Spleen (tissue), 11 donors: ENCODE results near the gene ELF1. TPM values are rescaled to one million over a fixed set of nuclear protein-coding genes. Genes with fewer than 3 reads are reported as not detected.

Source experiments
- DNase-seq: peaks from one replicate; pipeline ENCODE4 v3.0.0-alpha.2; 2020
- H3K27ac ChIP-seq, 8 donors: fragments of 200-600 bp; sonication (generic) in 7 of 8; 1 replicate in 4 of 8; 2 replicates in 4 of 8; pipeline versions ENCODE4 v1.5.0 to v1.8.0; 2016 to 2021; ENCODE audit warnings: inconsistent platforms in 4 of 8, mild to moderate bottlenecking in 4 of 8, moderate library complexity in 1 of 8
- H3K27me3 ChIP-seq, 7 donors: fragments of 200-600 bp; sonication (generic) in 6 of 7; replicated peaks in 1 of 7; 1 replicate in 4 of 7; 2 replicates in 3 of 7; pipeline versions ENCODE4 v1.5.0 to v1.8.0; 2016 to 2021; ENCODE audit warnings: inconsistent platforms in 3 of 7, mild to moderate bottlenecking in 1 of 7
- H3K36me3 ChIP-seq, 6 donors: fragments of 200-600 bp; sonication (generic) in 5 of 6; 1 replicate in 4 of 6; 2 replicates in 2 of 6; pipeline versions ENCODE4 v1.5.0 to v1.8.0; 2016 to 2021; ENCODE audit warnings: inconsistent platforms in 2 of 6
- H3K4me1 ChIP-seq, 6 donors: fragments of 200-600 bp; sonication (generic) in 5 of 6; 1 replicate in 3 of 6; 2 replicates in 3 of 6; pipeline versions ENCODE4 v1.5.0 to v1.8.0; 2016 to 2021; ENCODE audit warnings: inconsistent platforms in 3 of 6
- H3K4me3 ChIP-seq, 8 donors: fragments of 200-600 bp; sonication (generic) in 7 of 8; 1 replicate in 4 of 8; 2 replicates in 4 of 8; pipeline versions ENCODE4 v1.5.0 to v1.8.0; 2016 to 2021; ENCODE audit warnings: inconsistent platforms in 4 of 8, mild to moderate bottlenecking in 4 of 8, moderate library complexity in 2 of 8
- H3K9me3 ChIP-seq, 8 donors: fragments of 200-600 bp; sonication (generic) in 7 of 8; 1 replicate in 4 of 8; 2 replicates in 4 of 8; pipeline versions ENCODE4 v1.5.0 to v1.8.0; 2016 to 2021; ENCODE audit warnings: inconsistent platforms in 4 of 8
- CTCF ChIP-seq, 11 experiments: fragments of 200-600 bp in 7 of 11; fragments of 450-650 bp in 4 of 11; sonication (generic) in 4 of 11; IDR thresholded peaks in 8 of 11; conservative IDR thresholded peaks in 3 of 11; 1 replicate in 7 of 11; 2 replicates in 4 of 11; pipeline versions ENCODE4 v1.4.0 to v1.8.0; 2016 to 2021; ENCODE audit warnings: antibody characterized with exemption in 11 of 11, inconsistent platforms in 4 of 11, mild to moderate bottlenecking in 1 of 11
- POLR2A ChIP-seq, 3 donors: fragments of 450-650 bp; IDR thresholded peaks; one replicate each; pipeline ENCODE4 v1.5.1; 2017; ENCODE audit warnings: antibody characterized with exemption in 3 of 3, mild to moderate bottlenecking in 1 of 3
- POLR2AphosphoS5 ChIP-seq, 3 donors: sonication (generic); formaldehyde crosslinking; IDR thresholded peaks; one replicate each; pipeline ENCODE4 v1.5.1; 2017; ENCODE audit warnings: antibody characterized with exemption in 3 of 3
- WGBS, 5 donors: extraction: QIAGEN DNeasy Blood & Tissue Kit in 3 of 5; methylation state at CpG; one replicate each; pipeline versions ENCODE4 v1.1.5 to v1.1.7; 2013 to 2018; 5-methylcytosine and 5-hydroxymethylcytosine counted together
- intact Hi-C: fragments of 100-400 bp; cut with DNase I; formaldehyde crosslinking; loops from one replicate; pipeline ENCODE4 v1.15.0; 2023; ENCODE audit warnings: low total_unique reads
- polyA plus RNA-seq, 3 donors: library from polyadenylated mRNA; stranded (reverse); fragments of 200-250 nt; gene quantifications; one replicate each; pipeline ENCODE4 v1.2.1, GENCODE V29; 2013
- total RNA-seq, 7 donors: library from RNA; depleted of rRNA in 3 of 7; stranded (reverse); fragments of >200 nt in 3 of 7; fragmentation: NEBNext Ultra II Directional in 4 of 7; extraction: Animal tissue kit (Norgen Biotek cat#: 25700) in 4 of 7; gene quantifications; one replicate each; pipeline versions ENCODE4 v1.1.0 to v1.2.1, GENCODE V29; 2016 to 2021
- donor health status: healthy with polysubstance abuse.
- donor health status: DM: no; HTN: no; CAD: no; lungs with moderate emphysema.
- donor health status: DM: no; HTN: no; CAD: no.
- donor health status: Bipolar disorder and iron deficiency.
- donor health status: healthy.
- donor health status: DM: no; HTN: no; CAD: no.
- donor health status: DM: yes; HTN: yes; CAD: no.

ELF1 gene
- total and polyA plus RNA-seq, 10 donors = 18.0 to 146 (median 116) TPM

DNA sequence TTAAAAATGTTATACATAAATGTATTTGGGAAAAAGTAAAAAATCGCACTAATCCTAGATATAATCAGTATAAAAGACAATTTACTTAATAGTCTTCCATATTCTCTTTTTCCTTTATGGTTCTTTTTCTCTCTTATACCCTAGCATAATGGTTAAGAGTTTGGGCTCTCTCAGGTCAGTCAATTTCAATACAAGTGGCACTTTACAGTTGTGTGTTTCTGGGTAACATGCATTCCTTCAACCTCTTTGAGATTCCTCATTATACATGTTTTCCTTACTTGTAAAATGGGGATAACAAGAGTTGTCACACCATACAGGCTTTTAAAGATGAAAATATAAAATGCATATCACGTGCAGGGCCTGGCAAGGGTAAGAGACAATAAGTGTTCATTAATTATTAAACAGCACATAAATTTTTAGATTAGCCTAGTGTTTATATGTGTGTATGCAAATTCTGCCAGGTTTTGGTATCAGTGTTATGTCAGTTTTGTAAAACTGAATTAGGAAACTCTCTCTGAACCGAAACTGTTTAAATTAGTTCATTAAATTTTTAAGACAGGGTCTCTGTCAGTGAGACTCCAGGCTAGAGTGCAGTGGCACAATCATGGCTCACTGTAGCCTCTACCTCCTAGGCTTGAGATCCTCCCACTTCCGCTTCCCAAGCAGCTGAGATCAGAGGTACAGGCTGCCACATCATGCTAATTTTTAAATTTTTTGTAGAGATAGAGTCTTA lies 49.8 kb downstream of the ELF1 start:
- WGBS, 5 donors = 50 to 65% (median 54%) methylated on average over 4 of the region's 4 CpGs
- Histone ChIP-seq H3K27me3 (no peaks in the 10 kb centered on the region), H3K36me3 (peaks cover 0 to 7% (median 0%) of the 10 kb centered on the region in 6 donors), H3K27ac (peak overlapping the region in 5 of 8 donors; percentile 14 to 87 (median 37)), H3K4me3 (peak overlapping the region in 1 of 8 donors; percentile 13), H3K9me3 (no peaks in the 10 kb centered on the region), H3K4me1 (peaks cover 81 to 100% (median 100%) of the 10 kb centered on the region in 6 donors)
- peak in 1 of 3 donors; percentile 55 for TF ChIP-seq POLR2AphosphoS5 (IDR thresholded peaks at IDR 0.05)
- TF ChIP-seq POLR2A (IDR thresholded peaks at IDR 0.05) = no peak
- no peak for TF ChIP-seq CTCF (IDR thresholded peaks at IDR 0.05 in 8 of 11, conservative IDR thresholded peaks at IDR 0.05 in 3 of 11)
- intact Hi-C loops = no loop called here
- DNase-seq = no peak

DNA sequence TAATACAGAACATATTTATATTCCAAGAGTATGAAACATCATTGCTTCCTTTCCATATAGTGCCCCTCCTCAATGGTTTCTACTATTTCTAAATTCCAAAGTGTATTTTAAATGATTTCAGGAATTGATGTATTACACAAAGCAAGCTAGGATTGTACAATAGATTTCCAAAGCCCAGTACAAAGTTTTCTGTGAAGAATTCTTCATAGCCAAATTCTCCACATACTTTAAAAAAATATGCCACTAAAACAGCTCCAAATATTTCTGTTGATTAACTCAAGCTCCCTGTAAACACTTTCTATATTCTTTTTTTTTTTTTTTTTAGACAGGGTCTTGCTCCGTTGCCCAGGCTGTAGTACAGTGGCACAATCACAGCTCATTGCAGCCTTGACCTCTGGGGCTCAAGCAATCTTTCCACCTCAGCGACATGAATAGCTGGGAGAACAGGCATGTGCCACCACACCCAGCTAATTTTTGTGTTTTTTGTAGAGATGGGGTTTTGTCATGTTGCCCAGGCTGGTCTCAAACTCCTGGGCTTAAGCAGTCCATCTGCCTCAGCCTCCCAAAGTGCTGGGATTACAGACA lies 50.6 kb downstream of the ELF1 start:
- no peaks in the 10 kb centered on the region for H3K9me3 ChIP-seq
- H3K4me3 ChIP-seq = peak overlapping the region in 1 of 8 donors; percentile 7
- peak overlapping the region in 4 of 8 donors; percentile 14 to 87 (median 42) for H3K27ac ChIP-seq
- H3K36me3 ChIP-seq = peaks cover 0 to 7% (median 0%) of the 10 kb centered on the region in 6 donors
- H3K4me1 ChIP-seq = peaks cover 79 to 100% (median 100%) of the 10 kb centered on the region in 6 donors
- WGBS, 5 donors = 30 to 56% (median 48%) methylated on average over 2 of the region's 2 CpGs
- H3K27me3 ChIP-seq = no peaks in the 10 kb centered on the region
- TF ChIP-seq POLR2AphosphoS5 (IDR thresholded peaks at IDR 0.05) (peak in 1 of 3 donors; percentile 16), POLR2A (IDR thresholded peaks at IDR 0.05) (no peak)
- intact Hi-C loops = no loop called here
- DNase-seq = no peak

DNA sequence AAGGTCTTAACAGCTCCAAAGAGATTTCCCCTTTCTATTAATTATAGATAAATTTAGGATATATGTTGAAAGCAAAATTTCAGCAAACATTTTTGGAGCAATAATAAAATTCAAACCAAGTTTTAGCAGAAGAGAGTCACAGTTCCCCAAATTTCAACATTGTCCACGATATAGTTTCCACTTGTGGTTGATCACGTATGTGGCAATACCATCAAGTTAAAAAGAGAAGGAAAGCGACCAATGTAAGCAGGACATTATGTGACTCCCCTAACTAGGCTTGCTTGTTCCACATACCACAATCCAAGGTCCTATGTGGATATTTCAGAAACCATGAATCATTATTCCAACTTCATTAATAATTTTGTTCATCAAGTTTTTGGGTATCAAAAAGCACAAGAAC lies 52.8 kb downstream of the ELF1 start:
- intact Hi-C loops = no loop called here
- Histone ChIP-seq H3K27ac (peak overlapping the region in 7 of 8 donors; percentile 6 to 87 (median 50)), H3K9me3 (no peaks in the 10 kb centered on the region), H3K4me1 (peaks cover 77 to 100% (median 100%) of the 10 kb centered on the region in 6 donors), H3K27me3 (no peaks in the 10 kb centered on the region), H3K4me3 (peak overlapping the region in 1 of 8 donors; percentile 30), H3K36me3 (peaks cover 0 to 8% (median 0%) of the 10 kb centered on the region in 6 donors)
- WGBS, 5 donors = 29 to 55% (median 31%) methylated on average over 3 of the region's 3 CpGs
- TF ChIP-seq CTCF (IDR thresholded peaks at IDR 0.05 in 8 of 11, conservative IDR thresholded peaks at IDR 0.05 in 3 of 11) (no peak), POLR2AphosphoS5 (IDR thresholded peaks at IDR 0.05) (no peak), POLR2A (IDR thresholded peaks at IDR 0.05) (no peak)
- DNase-seq = no peak

DNA sequence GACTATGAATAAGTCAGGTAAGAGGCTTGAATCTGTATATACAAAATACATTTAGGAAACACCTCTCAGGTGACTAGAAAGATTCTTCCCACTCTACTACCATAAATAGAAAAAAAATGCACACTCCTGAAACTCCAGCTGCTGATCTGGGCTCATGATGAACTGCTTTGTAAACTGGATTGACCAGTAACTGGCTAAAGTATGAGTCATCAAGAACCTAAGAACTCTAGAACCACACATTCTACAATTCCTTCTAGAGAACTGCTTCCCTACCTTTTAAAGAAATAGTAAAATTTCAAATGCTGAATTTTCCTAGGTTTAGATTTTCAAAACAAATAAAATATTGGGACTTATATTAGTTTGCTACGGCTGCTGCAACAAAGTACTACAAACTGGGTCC lies 55.2 kb downstream of the ELF1 start:
- H3K4me3 ChIP-seq = no peak overlapping the region
- H3K27ac ChIP-seq = peak overlapping the region in 2 of 8 donors; percentile 4 to 87
- TF ChIP-seq CTCF (IDR thresholded peaks at IDR 0.05 in 8 of 11, conservative IDR thresholded peaks at IDR 0.05 in 3 of 11) = no peak
- TF ChIP-seq POLR2AphosphoS5 (IDR thresholded peaks at IDR 0.05) = no peak
- H3K4me1 ChIP-seq = peaks cover 63 to 100% (median 97%) of the 10 kb centered on the region in 6 donors
- WGBS, 5 donors = 86 to 90% (median 88%) methylated on average over 1 of the region's 1 CpG
- peaks cover 0 to 21% (median 0%) of the 10 kb centered on the region in 6 donors for H3K36me3 ChIP-seq
- DNase-seq = no peak
- no peaks in the 10 kb centered on the region for H3K9me3 ChIP-seq
- intact Hi-C loops = no loop called here
- no peaks in the 10 kb centered on the region for H3K27me3 ChIP-seq
